ENCODE results near the gene SLC13A3. TPM values are rescaled to one million over a fixed set of nuclear protein-coding genes. Genes with fewer than 3 reads are reported as not detected.

SLC13A3 gene
- total and polyA plus RNA-seq, 2 donors (not counting 3 experiments of a cell fraction or from before 2014, with no cell fraction given): 0.11 to 0.40 TPM

GRCh38 chr20:46695892-46696291 lies 44.6 kb upstream of the SLC13A3 start:
- Histone ChIP-seq H2AFZ (ENCODE audit: low read depth, low read length) (no peak overlapping the region), H3K27me3 (ENCODE audit: control insufficient read depth in 2 of 2, insufficient read depth in 2 of 2, low read length in 2 of 2) (peaks cover 0 to 3% of the 10 kb centered on the region in 2 experiments), H3K4me3 (replicated peaks in 1 of 3; ENCODE audit: insufficient read depth in 1 of 3, low read depth in 1 of 3, low read length in 3 of 3) (no peak overlapping the region), H3K79me2 (ENCODE audit: control insufficient read depth, insufficient read depth, low read length) (no peaks in the 10 kb centered on the region), H3K9me3 (replicated peaks; ENCODE audit: control insufficient read depth, insufficient read depth, low read length) (no peaks in the 10 kb centered on the region), H4K20me1 (replicated peaks; ENCODE audit: control insufficient read depth, extremely low read depth, insufficient read depth, low read length) (no peaks in the 10 kb centered on the region), H3K9me1 (replicated peaks; ENCODE audit: control insufficient read depth, extremely low read depth, insufficient read depth, low read length) (no peaks in the 10 kb centered on the region), H3K9ac (replicated peaks; ENCODE audit: extremely low read depth, insufficient read depth, low read length) (no peak overlapping the region), H3K4me1 (ENCODE audit: control insufficient read depth, extremely low read depth, insufficient read depth, low read length) (no peaks in the 10 kb centered on the region), H3K27ac (ENCODE audit: insufficient read depth, low read depth, low read length) (no peak overlapping the region), H3K4me2 (ENCODE audit: insufficient read depth, low read length) (no peak overlapping the region), H3K36me3 (ENCODE audit: control insufficient read depth in 2 of 2, extremely low read depth in 1 of 2, insufficient read depth in 2 of 2, low read length in 2 of 2) (no peaks in the 10 kb centered on the region)
- dilution Hi-C loops (cut with MboI; ENCODE audit: extremely low pct_ligation_motif_present, low sequenced_read_pairs) (no loop called here), intact Hi-C loops (cut with micrococcal nuclease) (loop anchor here (10.0 kb wide), 1 partner anchor 1811 kb away; the partner anchor contains the start of gene YWHAB)
- CTCF ChIA-PET: no interaction called here
- BruUV-seq (replicated peaks): no TSS peak
- no peak for TF ChIP-seq GATA2 (IDR thresholded peaks at IDR 0.05; ENCODE audit: insufficient read depth, insufficient read length, low read depth, low read length)
- no peak for TF ChIP-seq EZH2 (IDR thresholded peaks at IDR 0.05; ENCODE audit: borderline replicate concordance, low read depth, low read length, severe bottlenecking)
- no peak for FAIRE-seq
- POLR2A ChIA-PET: no interaction called here
- no peak for DNase-seq (ENCODE audit: low read depth, low spot score)

- no peak overlapping the region for H3K4me3 ChIP-seq (replicated peaks in 1 of 3; ENCODE audit: insufficient read depth in 1 of 3, low read depth in 1 of 3, low read length in 3 of 3)
- no TSS peak for BruUV-seq (replicated peaks)
- H2AFZ ChIP-seq (ENCODE audit: low read depth, low read length): no peak overlapping the region
- H3K79me2 ChIP-seq (ENCODE audit: control insufficient read depth, insufficient read depth, low read length): no peaks in the 10 kb centered on the region
- no peaks in the 10 kb centered on the region for H3K9me3 ChIP-seq (replicated peaks; ENCODE audit: control insufficient read depth, insufficient read depth, low read length)
- dilution Hi-C loops (cut with MboI; ENCODE audit: extremely low pct_ligation_motif_present, low sequenced_read_pairs) (no loop called here), intact Hi-C loops (cut with micrococcal nuclease) (loop anchor here (10.0 kb wide), 1 partner anchor 1810 kb away; the partner anchor contains the start of gene YWHAB)
- no peak overlapping the region for H3K4me2 ChIP-seq (ENCODE audit: insufficient read depth, low read length)
- H3K36me3 ChIP-seq (ENCODE audit: control insufficient read depth in 2 of 2, extremely low read depth in 1 of 2, insufficient read depth in 2 of 2, low read length in 2 of 2): no peaks in the 10 kb centered on the region
- TF ChIP-seq MAX (IDR thresholded peaks at IDR 0.05; ENCODE audit: insufficient read depth, insufficient read length) (no peak), GATA2 (IDR thresholded peaks at IDR 0.05; ENCODE audit: insufficient read depth, insufficient read length, low read depth, low read length) (no peak)
- H3K27me3 ChIP-seq (ENCODE audit: control insufficient read depth in 2 of 2, insufficient read depth in 2 of 2, low read length in 2 of 2): peaks cover 0 to 3% of the 10 kb centered on the region in 2 experiments
- FAIRE-seq (peak; percentile 26), DNase-seq (ENCODE audit: low read depth, low spot score) (peak; percentile 32)
- ChIA-PET CTCF (interaction anchor here (1.4 to 1.5 kb wide), 3 partner anchors 8 to 135 kb away, joined by 3 to 4 read pairs (median 3); no protein-coding TSS in a partner anchor), POLR2A (interaction anchor here (1.0 kb wide), 1 partner anchor 9 kb away, joined by 3 read pairs; no protein-coding TSS in a partner anchor)
- H3K9me1 ChIP-seq (replicated peaks; ENCODE audit: control insufficient read depth, extremely low read depth, insufficient read depth, low read length): no peaks in the 10 kb centered on the region
- H3K27ac ChIP-seq (ENCODE audit: insufficient read depth, low read depth, low read length): no peak overlapping the region
- H4K20me1 ChIP-seq (replicated peaks; ENCODE audit: control insufficient read depth, extremely low read depth, insufficient read depth, low read length): no peaks in the 10 kb centered on the region
- H3K4me1 ChIP-seq (ENCODE audit: control insufficient read depth, extremely low read depth, insufficient read depth, low read length): peaks cover 5% of the 10 kb centered on the region
- H3K9ac ChIP-seq (replicated peaks; ENCODE audit: extremely low read depth, insufficient read depth, low read length): no peak overlapping the region
These were observed 43.2 kb upstream of the SLC13A3 start for GRCh38 chr20:46694484-46694883.
